GM12872 (cell line): ENCODE data around the gene LOXL1.

Source experiments
- TF ChIP-seq, protein P1 (sequence below): IDR thresholded peaks from 3 replicates; pipeline ENCODE4 v1.5.1; 2011; ENCODE audit warnings: low read depth, mild to moderate bottlenecking, low read length, moderate library complexity; ENCODE audit not compliant: insufficient read depth

LOXL1 gene

DNA sequence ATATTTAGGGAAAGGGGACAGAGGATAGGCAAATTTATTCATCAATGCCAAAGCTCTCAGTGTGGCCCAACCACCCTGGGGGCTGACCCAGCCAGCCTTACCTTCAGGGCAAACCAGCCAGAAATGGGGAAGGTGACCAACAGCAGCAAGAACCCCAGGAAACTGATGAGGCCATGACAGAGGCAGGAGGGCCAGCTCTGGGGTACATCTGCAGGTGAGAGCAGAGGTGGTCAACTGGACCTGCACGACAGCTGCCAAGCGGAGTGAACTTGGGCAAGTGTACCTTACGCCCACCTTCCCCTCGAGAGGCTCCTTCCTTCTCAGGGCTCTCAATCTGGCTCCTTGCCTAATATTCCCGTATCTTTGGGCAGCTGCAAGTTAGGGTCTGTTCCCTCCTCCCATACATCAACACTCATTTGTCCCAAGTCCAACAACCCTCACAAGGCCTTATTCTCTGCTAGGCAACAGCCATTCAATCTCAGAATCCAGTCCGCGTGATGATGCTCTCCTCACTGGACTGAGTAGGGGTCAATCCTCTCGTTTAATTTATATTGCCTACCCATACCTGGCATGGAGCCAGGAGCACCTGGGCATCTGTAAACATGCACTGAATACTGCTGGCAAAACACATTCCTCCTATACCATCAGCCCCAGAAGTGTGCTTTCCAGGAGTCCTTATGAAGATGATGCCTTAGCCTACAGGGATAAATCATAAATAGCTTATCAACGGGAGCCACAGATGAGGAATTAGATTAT is 64.2 kb downstream of the LOXL1 start:
- TF ChIP-seq, protein P1, sequence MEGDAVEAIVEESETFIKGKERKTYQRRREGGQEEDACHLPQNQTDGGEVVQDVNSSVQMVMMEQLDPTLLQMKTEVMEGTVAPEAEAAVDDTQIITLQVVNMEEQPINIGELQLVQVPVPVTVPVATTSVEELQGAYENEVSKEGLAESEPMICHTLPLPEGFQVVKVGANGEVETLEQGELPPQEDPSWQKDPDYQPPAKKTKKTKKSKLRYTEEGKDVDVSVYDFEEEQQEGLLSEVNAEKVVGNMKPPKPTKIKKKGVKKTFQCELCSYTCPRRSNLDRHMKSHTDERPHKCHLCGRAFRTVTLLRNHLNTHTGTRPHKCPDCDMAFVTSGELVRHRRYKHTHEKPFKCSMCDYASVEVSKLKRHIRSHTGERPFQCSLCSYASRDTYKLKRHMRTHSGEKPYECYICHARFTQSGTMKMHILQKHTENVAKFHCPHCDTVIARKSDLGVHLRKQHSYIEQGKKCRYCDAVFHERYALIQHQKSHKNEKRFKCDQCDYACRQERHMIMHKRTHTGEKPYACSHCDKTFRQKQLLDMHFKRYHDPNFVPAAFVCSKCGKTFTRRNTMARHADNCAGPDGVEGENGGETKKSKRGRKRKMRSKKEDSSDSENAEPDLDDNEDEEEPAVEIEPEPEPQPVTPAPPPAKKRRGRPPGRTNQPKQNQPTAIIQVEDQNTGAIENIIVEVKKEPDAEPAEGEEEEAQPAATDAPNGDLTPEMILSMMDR, result no peak

- TF ChIP-seq, protein P1, result no peak
Observed at GRCh38 chr15:73991260-73991659, 65.0 kb downstream of the LOXL1 start.

DNA sequence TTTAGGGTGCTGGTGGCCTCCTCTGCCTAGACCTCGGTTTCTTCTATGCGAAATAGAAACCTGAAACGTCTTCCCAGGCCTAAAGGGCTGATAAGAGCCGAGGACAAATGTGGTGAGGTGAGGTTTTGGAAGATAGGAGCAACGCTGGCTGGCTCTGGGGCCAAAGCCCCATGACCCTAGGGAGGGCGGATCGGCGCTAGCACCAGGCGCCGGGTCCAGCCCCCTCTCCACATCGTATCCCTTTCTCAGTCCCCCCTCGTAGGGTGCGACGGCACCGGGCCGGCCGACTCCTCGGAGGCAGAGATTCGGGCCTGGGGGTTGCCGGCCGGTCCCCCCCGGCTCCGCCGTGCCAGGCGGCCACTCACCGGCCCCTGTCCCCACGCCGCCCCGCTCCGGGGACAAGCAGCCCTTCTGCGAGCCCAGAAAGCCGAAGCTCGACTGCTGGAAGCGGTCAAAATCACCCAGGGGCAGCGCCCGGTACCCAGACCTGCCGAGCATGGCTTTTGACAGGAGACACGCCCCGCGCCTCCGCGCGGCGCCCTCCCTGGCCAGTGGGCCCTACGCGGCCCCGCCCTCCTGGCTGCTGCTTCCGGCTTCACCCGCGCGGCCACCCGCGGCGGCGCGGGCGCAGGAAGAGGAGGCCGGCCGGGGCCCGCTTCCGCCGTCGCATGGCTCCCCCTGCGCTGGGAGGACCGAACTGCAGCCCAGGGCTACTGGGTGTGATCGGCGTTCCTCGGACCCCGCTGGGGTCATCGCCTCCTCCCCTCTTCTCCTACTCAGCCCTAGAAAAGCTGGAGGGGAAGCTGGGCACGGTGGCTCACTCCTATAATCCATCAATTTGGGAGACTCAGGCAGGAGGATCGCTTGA is 65.7 kb downstream of the LOXL1 start, which contains the start of gene STOML1:
TSS of gene STOML1 (minus strand) at position 570 of the 868 bp plus-strand sequence. CDS start at position 498, 72 bp downstream.
- TF ChIP-seq, protein P1, result peak; percentile 84

DNA sequence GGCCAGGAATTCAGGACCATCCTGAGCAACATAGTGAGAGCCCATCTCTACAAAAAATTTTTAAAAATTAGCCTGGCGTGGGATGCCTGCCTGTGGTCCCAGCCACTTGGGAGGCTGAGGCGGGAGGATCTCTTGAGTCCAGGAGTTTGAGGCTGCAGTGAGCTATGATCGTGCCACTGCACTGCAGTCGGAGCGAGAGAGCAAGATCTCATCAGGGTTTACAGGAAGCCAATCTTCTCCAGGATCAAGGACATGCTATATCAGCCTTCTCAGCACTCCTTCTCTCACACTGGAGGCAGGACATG is 66.3 kb downstream of the LOXL1 start:
- TF ChIP-seq, protein P1, result no peak

GRCh38 chr15:73993211-73993994 is 67.1 kb downstream of the LOXL1 start:
- TF ChIP-seq, protein P1, result no peak

GRCh38 chr15:73994413-73994883 is 68.2 kb downstream of the LOXL1 start, which contains the start of gene PML:
PML (plus strand) TSS chr15:73994716; CDS start chr15:73994813, 97 bp downstream.
- TF ChIP-seq, protein P1, result no peak
